GM12864 (cell line): Measurements from ENCODE around the gene FBXL5.

Source experiments
- DNase-seq: peaks from one replicate; pipeline ENCODE4 v3.0.0-alpha.2; 2011; ENCODE audit warnings: low read depth
- H3K4me3 ChIP-seq: 2 replicates; pipeline ENCODE4 v1.5.1; 2011; ENCODE audit warnings: mild to moderate bottlenecking, low read depth, low read length, control low read depth
- CTCF ChIP-seq: IDR thresholded peaks from 2 replicates; pipeline ENCODE4 v1.5.1; 2011; ENCODE audit warnings: low read depth, mild to moderate bottlenecking, moderate library complexity, low read length, control low read depth, inconsistent platforms; ENCODE audit errors: missing control alignments

The FBXL5 gene

GRCh38 chr4:15587649-15588048 is 67.5 kb downstream of the FBXL5 start:
- TF ChIP-seq CTCF = no peak
- DNase-seq = no peak
- no peak overlapping the region for H3K4me3 ChIP-seq

- H3K4me3 ChIP-seq = no peak overlapping the region
- no peak for TF ChIP-seq CTCF
- DNase-seq = no peak
Measured at GRCh38 chr4:15586066-15586465, 69.1 kb downstream of the FBXL5 start.

DNA sequence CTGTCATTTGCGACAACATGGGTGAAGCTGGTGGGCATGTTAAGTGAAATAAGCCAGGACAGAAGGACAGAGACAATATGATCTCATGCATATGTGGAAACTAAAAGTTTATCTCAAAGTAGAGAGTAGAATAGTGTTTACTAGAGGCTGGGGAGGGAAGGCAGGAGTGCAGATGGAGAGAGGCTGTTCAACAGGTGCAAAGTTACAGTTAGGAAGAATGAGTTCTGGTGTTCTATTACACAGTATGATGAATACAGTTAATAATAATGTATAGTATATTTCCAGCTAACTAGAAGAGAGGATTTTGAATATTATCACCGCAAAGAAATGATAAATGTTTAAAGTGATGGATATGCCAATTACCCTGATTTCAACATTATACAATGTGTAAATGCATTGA is 69.8 kb downstream of the FBXL5 start:
- no peak for TF ChIP-seq CTCF
- DNase-seq = no peak
- H3K4me3 ChIP-seq = no peak overlapping the region

- no peak overlapping the region for H3K4me3 ChIP-seq
- TF ChIP-seq CTCF = no peak
- DNase-seq = no peak
Measured at GRCh38 chr4:15584785-15585184, 70.4 kb downstream of the FBXL5 start.

DNA sequence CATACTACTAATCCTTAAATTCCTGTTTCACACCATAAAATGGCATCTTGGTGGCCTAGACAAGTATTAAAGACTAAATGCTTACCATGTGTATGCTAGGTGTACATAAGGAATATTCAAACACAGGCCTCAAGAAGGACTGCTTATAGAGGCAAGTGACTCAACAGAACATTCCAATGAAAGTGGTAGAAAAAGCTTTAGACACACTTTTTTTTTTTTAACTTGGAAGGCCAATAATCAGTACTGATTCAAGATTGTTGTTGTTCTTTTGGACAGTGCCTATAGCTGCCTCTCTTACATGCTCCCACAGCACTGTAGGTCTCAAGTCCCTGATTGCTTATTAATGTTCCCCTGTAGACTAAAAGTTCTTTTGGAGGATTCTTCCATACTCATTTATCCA is 77.6 kb downstream of the FBXL5 start:
- no peak overlapping the region for H3K4me3 ChIP-seq
- no peak for TF ChIP-seq CTCF
- DNase-seq = no peak

GRCh38 chr4:15575966-15576365 is 79.2 kb downstream of the FBXL5 start:
- DNase-seq = no peak
- TF ChIP-seq CTCF = no peak
- no peak overlapping the region for H3K4me3 ChIP-seq

DNA sequence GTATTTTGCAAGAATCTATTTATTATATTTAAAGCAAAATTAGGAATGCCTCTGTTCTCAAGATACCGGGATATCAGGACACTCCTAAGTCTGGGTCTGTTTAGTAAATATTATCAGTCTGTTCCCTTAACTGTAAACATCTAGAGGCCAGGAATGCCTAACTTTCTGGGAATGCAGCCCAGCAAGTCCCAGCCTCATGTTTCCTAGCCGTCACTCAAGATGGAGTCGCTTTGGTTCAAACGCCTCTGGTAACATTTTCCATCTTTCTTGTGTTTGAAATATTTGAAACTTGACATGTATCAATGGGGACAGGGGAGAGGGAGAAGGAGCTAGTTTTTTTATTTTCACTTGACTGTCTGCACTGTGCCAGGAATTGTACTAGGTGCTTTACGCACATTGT is 85.4 kb downstream of the FBXL5 start:
- DNase-seq = no peak
- TF ChIP-seq CTCF = no peak
- H3K4me3 ChIP-seq = no peak overlapping the region
